Naive B cell (primary cell): ENCODE results near the gene LCA5L. TPM values are rescaled to one million over a fixed set of nuclear protein-coding genes. Genes with fewer than 3 reads are reported as not detected.
"Not testable (repeated sequence)": the region's sequence is repeated elsewhere in the genome, so short reads cannot be mapped to it uniquely, and the experiment has no call there.

Source experiments
- ATAC-seq, 2 donors: fragments of 150-1000 bp; cut with Tn5 transposase; 2 replicates each; pipeline ENCODE4 v1.10.0; 2021; ENCODE audit warnings: low read depth in 2 of 2, mild to moderate bottlenecking in 2 of 2, moderate library complexity in 2 of 2
- DNase-seq: peaks from one replicate; pipeline ENCODE4 v3.0.0; 2022
- H3K27ac Mint-ChIP-seq, 6 donors: one replicate each; pipeline ENCODE4 v1.8.0; 2020 to 2022; ENCODE audit warnings: mild to moderate bottlenecking in 6 of 6, mixed read lengths in 6 of 6, moderate library complexity in 5 of 6, inconsistent platforms in 2 of 6
- H3K27me3 Mint-ChIP-seq, 3 donors: one replicate each; pipeline ENCODE4 v1.8.0; 2021 to 2022; ENCODE audit warnings: mixed read lengths in 3 of 3, mild to moderate bottlenecking in 1 of 3
- H3K36me3 Mint-ChIP-seq, 2 donors: one replicate each; pipeline ENCODE4 v1.8.0; 2020 to 2022; ENCODE audit warnings: mixed read lengths in 2 of 2, inconsistent platforms in 1 of 2, mild to moderate bottlenecking in 1 of 2
- H3K4me1 Mint-ChIP-seq, 3 donors: one replicate each; pipeline ENCODE4 v1.8.0; 2020 to 2022; ENCODE audit warnings: mixed read lengths in 3 of 3, inconsistent platforms in 1 of 3, mild to moderate bottlenecking in 1 of 3, moderate library complexity in 1 of 3
- H3K4me3 Mint-ChIP-seq, 8 donors: one replicate each; pipeline ENCODE4 v1.8.0; 2020 to 2022; ENCODE audit warnings: mild to moderate bottlenecking in 8 of 8, mixed read lengths in 8 of 8, moderate library complexity in 8 of 8, inconsistent platforms in 2 of 8
- H3K9me3 Mint-ChIP-seq, 7 donors: one replicate each; pipeline ENCODE4 v1.8.0; 2020 to 2022; ENCODE audit warnings: mixed read lengths in 7 of 7, mild to moderate bottlenecking in 5 of 7, inconsistent platforms in 2 of 7, moderate library complexity in 1 of 7
- polyA plus RNA-seq, 6 donors: library from polyadenylated mRNA; unstranded; fragments of 300-500 nt; fragmentation: Illumina TruSeq; gene quantifications; one replicate each; pipeline ENCODE4 v1.2.3, GENCODE V29; 2021; ENCODE audit warnings: low read depth in 6 of 6

LCA5L gene
- polyA plus RNA-seq, 6 donors from 2014 or later = not detected

GRCh38 chr21:39441502-39442475, 3.8 kb downstream of the LCA5L start:
- peak; percentile 16 for DNase-seq
- peaks cover 0 to 41% (median 30%) of the 10 kb centered on the region in 3 donors for H3K27me3 Mint-ChIP-seq
- peak; percentile 29 to 31 for ATAC-seq
- peak overlapping the region in 1 of 8 donors; percentile 55 for H3K4me3 Mint-ChIP-seq
- H3K36me3 Mint-ChIP-seq = peaks cover 0 to 7% of the 10 kb centered on the region in 2 donors
- H3K27ac Mint-ChIP-seq = no peak overlapping the region
- H3K4me1 Mint-ChIP-seq = peaks cover 12 to 16% (median 12%) of the 10 kb centered on the region in 3 donors
- H3K9me3 Mint-ChIP-seq = peaks cover 0 to 8% (median 0%) of the 10 kb centered on the region in 7 donors

GRCh38 chr21:39439232-39439631, 6.3 kb downstream of the LCA5L start:
- Mint-ChIP-seq H3K36me3 (peaks cover 0 to 7% of the 10 kb centered on the region in 2 donors), H3K9me3 (peaks cover 0 to 8% (median 0%) of the 10 kb centered on the region in 7 donors), H3K4me3 (no peak overlapping the region), H3K27me3 (peaks cover 0 to 35% (median 30%) of the 10 kb centered on the region in 3 donors), H3K27ac (no peak overlapping the region), H3K4me1 (peaks cover 0 to 3% (median under 1%) of the 10 kb centered on the region in 3 donors)
- DNase-seq (no peak), ATAC-seq (no peak)

- Mint-ChIP-seq H3K27me3 (peaks cover 5 to 26% (median 11%) of the 10 kb centered on the region in 3 donors), H3K9me3 (peaks cover 0 to 8% (median 0%) of the 10 kb centered on the region in 7 donors), H3K4me1 (no peaks in the 10 kb centered on the region), H3K27ac (no peak overlapping the region), H3K4me3 (no peak overlapping the region), H3K36me3 (peaks cover 0 to 7% of the 10 kb centered on the region in 2 donors)
- no peak for ATAC-seq
- DNase-seq = no peak
Observed at GRCh38 chr21:39434950-39435349, 10.6 kb downstream of the LCA5L start.

GRCh38 chr21:39430954-39431353, 14.6 kb downstream of the LCA5L start:
- ATAC-seq (no peak), DNase-seq (no peak)
- H3K4me1 Mint-ChIP-seq = peaks cover 0 to 5% (median 4%) of the 10 kb centered on the region in 3 donors
- H3K27ac Mint-ChIP-seq = peak overlapping the region in 1 of 6 donors; percentile 37
- H3K4me3 Mint-ChIP-seq = no peak overlapping the region
- no peaks in the 10 kb centered on the region for H3K9me3 Mint-ChIP-seq
- H3K27me3 Mint-ChIP-seq = peaks cover 0 to 13% (median 5%) of the 10 kb centered on the region in 3 donors
- H3K36me3 Mint-ChIP-seq = no peaks in the 10 kb centered on the region

GRCh38 chr21:39430457-39430856, 15.1 kb downstream of the LCA5L start:
- Mint-ChIP-seq H3K4me1 (peaks cover 0 to 5% (median 4%) of the 10 kb centered on the region in 3 donors), H3K4me3 (no peak overlapping the region), H3K27ac (peak overlapping the region in 2 of 6 donors; percentile 20 to 37), H3K27me3 (peaks cover 0 to 13% (median 5%) of the 10 kb centered on the region in 3 donors), H3K9me3 (no peaks in the 10 kb centered on the region), H3K36me3 (no peaks in the 10 kb centered on the region)
- ATAC-seq (no peak), DNase-seq (no peak)

GRCh38 chr21:39430016-39430415, 15.6 kb downstream of the LCA5L start:
- no peak for DNase-seq
- Mint-ChIP-seq H3K27ac (peak overlapping the region in 1 of 6 donors; percentile 20), H3K27me3 (peaks cover 0 to 13% (median 5%) of the 10 kb centered on the region in 3 donors), H3K36me3 (no peaks in the 10 kb centered on the region), H3K9me3 (no peaks in the 10 kb centered on the region), H3K4me3 (no peak overlapping the region), H3K4me1 (peaks cover 0 to 5% (median 4%) of the 10 kb centered on the region in 3 donors)
- ATAC-seq = no peak

GRCh38 chr21:39429445-39429844, 16.1 kb downstream of the LCA5L start:
- Mint-ChIP-seq H3K9me3 (no peaks in the 10 kb centered on the region), H3K27ac (no peak overlapping the region), H3K27me3 (peaks cover 0 to 13% (median 5%) of the 10 kb centered on the region in 3 donors), H3K4me1 (peaks cover 0 to 5% (median 4%) of the 10 kb centered on the region in 3 donors), H3K36me3 (no peaks in the 10 kb centered on the region), H3K4me3 (no peak overlapping the region)
- DNase-seq (no peak), ATAC-seq (no peak)

- Mint-ChIP-seq H3K27ac (no peak overlapping the region), H3K36me3 (no peaks in the 10 kb centered on the region)
Observed at GRCh38 chr21:39422527-39423241, 22.9 kb downstream of the LCA5L start.

GRCh38 chr21:39419204-39419603, 26.4 kb downstream of the LCA5L start:
- H3K4me3 Mint-ChIP-seq = peak overlapping the region in 1 of 8 donors; percentile 65
- DNase-seq, H3K9me3 Mint-ChIP-seq, H3K36me3 Mint-ChIP-seq, H3K27ac Mint-ChIP-seq, H3K4me1 Mint-ChIP-seq, H3K27me3 Mint-ChIP-seq, ATAC-seq: not testable (repeated sequence)

More at GRCh38 chr21:39422527-39423241, 22.9 kb downstream of the LCA5L start:
- Mint-ChIP-seq H3K27me3 (no peaks in the 10 kb centered on the region), H3K4me3 (no peak overlapping the region), H3K4me1 (peaks cover 0 to 5% (median 0%) of the 10 kb centered on the region in 3 donors), H3K9me3 (no peaks in the 10 kb centered on the region)
- ATAC-seq = no peak
- no peak for DNase-seq

- no peaks in the 10 kb centered on the region for H3K4me1 Mint-ChIP-seq
- DNase-seq (no peak), ATAC-seq (no peak)
- no peaks in the 10 kb centered on the region for H3K27me3 Mint-ChIP-seq
- no peak overlapping the region for H3K27ac Mint-ChIP-seq
- H3K4me3 Mint-ChIP-seq = no peak overlapping the region
- H3K36me3 Mint-ChIP-seq = peaks cover 11 to 18% of the 10 kb centered on the region in 2 donors
- peaks cover 1 to 9% (median 6%) of the 10 kb centered on the region in 7 donors for H3K9me3 Mint-ChIP-seq
Observed at GRCh38 chr21:39406065-39406464, 39.5 kb downstream of the LCA5L start.

GRCh38 chr21:39400173-39400572, 45.4 kb downstream of the LCA5L start:
- peaks cover 0 to 20% of the 10 kb centered on the region in 2 donors for H3K36me3 Mint-ChIP-seq
- H3K27me3 Mint-ChIP-seq = no peaks in the 10 kb centered on the region
- no peaks in the 10 kb centered on the region for H3K4me1 Mint-ChIP-seq
- no peaks in the 10 kb centered on the region for H3K9me3 Mint-ChIP-seq
- ATAC-seq (no peak), DNase-seq (no peak)
- H3K4me3 Mint-ChIP-seq = no peak overlapping the region
- no peak overlapping the region for H3K27ac Mint-ChIP-seq

- no peak overlapping the region for H3K4me3 Mint-ChIP-seq
- DNase-seq (no peak), ATAC-seq (no peak)
- peak overlapping the region in 1 of 6 donors; percentile 27 for H3K27ac Mint-ChIP-seq
- H3K36me3 Mint-ChIP-seq = peaks cover 13 to 24% of the 10 kb centered on the region in 2 donors
- no peaks in the 10 kb centered on the region for H3K27me3 Mint-ChIP-seq
- H3K4me1 Mint-ChIP-seq = no peaks in the 10 kb centered on the region
- no peaks in the 10 kb centered on the region for H3K9me3 Mint-ChIP-seq
Observed at GRCh38 chr21:39397646-39398385, 47.8 kb downstream of the LCA5L start.

GRCh38 chr21:39392981-39393380, 52.6 kb downstream of the LCA5L start:
- Mint-ChIP-seq H3K36me3 (peaks cover 13 to 19% of the 10 kb centered on the region in 2 donors), H3K4me3 (no peak overlapping the region), H3K4me1 (peaks cover 14 to 17% (median 17%) of the 10 kb centered on the region in 3 donors), H3K9me3 (no peaks in the 10 kb centered on the region), H3K27ac (no peak overlapping the region), H3K27me3 (no peaks in the 10 kb centered on the region)
- DNase-seq (no peak), ATAC-seq (no peak)
